Activated CD4-positive, alpha-beta T cell treated with anti-CD3 and anti-CD28 coated beads for 4 hours (primary cell): ENCODE data around the gene DST.

Experiments used
- DNase-seq, 2 donors: peaks; one replicate each; pipeline ENCODE4 v3.0.0-alpha.2; 2020

DST gene

DNA sequence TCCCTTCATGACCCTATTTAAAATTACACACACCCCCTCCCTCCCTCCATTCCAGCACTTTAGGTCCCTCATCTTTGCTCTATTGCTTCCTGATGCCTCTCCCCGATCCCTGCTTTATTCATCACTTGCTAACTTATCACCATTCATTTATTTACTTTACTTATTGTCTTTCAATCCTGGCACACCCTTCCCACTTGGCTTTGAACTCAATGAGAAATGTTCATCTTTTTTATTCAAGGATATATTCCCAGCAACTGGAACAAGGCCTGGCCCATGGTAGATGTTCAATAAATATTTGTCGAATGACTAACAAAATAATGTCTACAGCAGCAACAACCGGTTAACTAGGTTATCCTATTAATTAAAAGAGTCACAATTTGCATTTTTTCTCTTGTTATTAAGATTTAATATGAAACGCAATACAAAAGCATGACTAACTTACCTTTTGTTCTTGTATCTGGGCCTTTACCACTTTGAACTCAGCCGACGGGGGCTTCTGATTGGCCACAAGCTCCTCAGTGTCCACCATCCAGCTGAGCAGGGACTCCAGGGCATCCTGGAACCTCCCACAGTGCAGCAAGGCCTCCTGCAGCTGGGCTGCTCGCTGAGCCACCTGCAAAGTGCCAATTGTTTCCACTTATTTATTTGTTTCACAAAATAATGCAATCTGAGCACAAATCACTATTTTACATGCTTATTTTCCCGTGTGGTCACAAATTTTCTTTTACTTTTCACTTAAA, 107.8 kb downstream of the DST start:
- DNase-seq = no peak

DNA sequence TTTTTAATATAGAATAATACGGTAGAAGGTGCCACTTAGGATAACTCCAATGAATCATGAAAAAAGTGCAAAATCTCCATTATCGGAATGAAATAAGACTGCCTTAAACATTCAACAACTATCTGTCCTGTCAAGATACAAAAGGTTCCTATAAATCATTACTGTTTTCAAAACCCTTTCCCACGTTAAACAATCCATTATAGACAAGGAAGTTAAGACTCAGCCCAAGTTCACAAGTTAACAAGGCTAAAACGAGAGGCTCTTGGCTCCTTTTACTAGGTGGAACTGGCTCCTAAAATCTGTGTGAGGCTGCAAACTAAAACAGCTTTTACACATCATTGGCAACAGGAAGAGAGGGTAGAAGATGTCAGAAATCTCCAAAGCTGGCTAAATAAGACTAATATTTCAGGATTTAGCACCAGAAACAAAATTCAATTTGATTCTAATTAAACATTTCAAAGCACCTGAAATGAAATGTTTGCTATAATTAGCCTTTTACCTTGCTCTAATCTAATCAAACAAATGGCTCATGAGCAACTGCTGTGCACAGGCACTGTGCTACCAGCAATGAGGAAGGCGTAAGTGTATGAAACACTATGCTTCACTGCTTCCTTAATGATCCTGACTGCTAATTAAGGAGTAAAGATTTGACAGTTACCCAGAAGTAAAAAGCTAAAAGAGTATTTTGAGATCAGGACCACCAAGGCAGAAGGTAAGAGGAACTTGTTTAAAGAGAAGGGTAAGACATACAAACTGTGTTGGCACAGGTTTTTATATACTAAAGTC, 109.7 kb downstream of the DST start:
- DNase-seq = no peak

DNA sequence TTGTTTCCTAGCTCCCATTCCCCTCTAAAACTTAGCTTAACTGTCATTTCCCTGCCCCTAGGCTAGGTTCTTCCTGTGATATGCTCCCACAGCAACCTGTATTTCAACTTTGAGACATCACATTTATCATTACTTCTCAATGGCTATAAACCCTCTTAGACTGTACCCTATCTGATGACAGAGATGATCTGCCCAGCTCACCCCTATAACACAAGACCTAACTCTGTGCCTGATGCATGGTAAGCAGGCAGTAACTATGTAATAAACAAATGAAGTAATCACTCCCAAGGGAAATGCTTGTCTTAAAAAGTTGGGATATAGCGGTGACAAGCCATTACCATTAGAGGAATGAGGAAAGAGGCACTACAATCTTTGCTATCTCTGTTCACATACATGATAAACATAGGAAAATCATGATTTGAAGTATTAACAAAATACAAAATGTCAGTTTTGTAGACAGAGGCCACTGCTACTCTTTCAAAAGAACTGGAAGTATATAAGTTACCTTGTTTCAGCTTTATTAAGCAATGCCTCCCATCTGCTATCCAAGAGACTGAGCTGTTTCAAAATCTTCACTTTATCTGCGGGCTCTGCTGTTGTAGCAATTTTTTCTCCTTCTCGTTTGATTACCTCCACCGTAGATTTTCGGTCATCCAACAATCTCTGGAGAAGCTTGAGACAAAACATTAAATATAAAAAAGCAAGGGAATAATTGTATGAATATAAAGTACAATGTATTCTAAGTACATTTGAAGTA, 110.7 kb downstream of the DST start:
- no peak for DNase-seq

DNA sequence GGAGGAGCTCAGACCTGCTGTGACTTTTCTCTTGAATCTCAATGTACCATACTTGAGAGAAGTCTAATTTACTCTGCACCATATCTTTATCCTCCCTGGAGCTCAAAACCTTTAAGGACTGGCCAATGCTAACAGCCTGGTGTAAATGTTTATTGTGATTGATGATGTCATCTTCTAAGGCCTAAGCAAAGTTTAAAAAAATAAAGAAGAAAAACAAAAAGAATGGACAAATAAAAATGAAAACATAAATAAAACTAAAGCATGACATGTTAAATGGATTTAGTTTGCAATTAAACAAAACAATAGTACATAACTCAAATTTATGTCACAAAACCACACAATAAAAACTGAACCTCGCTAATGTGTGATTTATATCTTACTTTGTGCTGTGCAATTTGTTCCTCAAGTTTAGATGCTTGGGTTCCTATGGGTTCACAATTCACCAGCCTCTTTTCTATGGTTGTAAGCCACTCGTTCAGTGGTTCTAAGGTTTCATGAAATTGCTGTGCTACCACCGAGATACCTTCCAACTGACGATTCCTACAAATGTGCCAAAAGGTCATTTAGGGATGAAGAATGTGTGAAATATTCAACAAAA, 113.0 kb downstream of the DST start:
- DNase-seq = no peak

DNA sequence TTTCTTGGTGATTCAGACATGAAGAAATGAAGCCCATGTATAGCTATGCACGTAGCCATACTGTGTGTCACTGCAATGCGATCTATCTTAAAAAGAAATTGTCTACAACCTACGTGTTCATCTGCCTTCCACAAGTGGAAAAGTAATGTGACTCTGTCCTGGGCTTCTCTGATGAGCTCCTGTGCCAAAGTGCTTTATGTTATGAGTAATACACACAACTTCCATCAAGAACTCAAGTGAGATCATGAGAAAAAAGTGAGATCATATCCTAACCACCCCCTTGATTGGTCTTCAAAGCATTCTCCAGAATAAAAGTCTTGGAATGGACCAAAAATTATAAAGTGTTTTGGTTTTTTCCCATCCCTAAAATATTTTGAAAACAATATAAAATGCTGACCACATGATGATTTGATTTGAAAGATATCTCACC, 114.3 kb downstream of the DST start:
- DNase-seq = no peak

DNA sequence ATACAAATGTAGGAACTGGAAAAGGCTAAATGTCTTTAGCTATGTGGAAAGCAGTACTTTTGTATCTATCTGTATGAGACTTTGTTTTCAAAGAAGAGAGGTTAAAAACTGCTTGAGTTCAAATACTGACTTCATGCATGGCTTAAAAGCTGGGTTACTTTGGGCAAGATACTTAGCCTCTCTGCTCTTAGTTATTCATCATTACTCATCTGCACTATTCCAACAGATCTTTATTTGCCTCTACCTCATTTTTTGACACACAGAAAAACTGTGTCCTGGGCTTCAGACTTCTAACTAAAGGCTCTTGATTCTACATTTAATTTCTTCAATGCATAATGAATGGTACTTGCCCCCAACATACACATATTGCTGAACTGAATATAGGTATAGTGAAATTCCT, 114.8 kb downstream of the DST start:
- no peak for DNase-seq

DNA sequence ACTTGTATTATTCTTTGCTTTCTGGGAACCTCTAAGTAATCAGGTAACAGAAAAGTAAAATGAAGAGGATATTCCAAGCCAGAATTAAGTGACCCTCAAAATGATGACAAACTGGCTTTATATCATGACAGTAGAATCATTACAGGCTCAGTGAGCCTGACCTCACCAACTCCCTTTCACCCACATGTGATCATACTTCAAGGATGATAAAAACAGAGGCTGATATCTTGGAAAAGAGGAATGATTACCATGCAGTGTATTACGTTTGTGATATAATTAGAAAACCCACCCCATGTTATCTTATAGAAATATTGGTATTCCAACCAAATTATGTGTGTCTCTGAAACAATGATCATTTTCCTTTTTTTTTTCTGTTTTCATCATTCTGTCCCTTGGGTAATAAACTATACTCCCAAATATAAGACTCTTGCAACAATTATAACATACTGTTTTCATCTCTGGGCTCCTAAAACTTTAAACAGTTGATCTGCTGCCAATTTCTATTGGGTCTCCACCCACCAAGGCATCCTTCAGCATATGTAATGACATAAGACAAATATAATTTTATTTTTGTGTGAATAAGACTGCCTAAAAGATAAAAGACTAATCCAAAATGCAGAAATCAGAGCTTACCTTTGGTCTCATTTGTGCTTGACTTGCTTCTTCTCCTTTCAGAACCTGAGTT, 115.7 kb downstream of the DST start:
- DNase-seq = no peak

DNA sequence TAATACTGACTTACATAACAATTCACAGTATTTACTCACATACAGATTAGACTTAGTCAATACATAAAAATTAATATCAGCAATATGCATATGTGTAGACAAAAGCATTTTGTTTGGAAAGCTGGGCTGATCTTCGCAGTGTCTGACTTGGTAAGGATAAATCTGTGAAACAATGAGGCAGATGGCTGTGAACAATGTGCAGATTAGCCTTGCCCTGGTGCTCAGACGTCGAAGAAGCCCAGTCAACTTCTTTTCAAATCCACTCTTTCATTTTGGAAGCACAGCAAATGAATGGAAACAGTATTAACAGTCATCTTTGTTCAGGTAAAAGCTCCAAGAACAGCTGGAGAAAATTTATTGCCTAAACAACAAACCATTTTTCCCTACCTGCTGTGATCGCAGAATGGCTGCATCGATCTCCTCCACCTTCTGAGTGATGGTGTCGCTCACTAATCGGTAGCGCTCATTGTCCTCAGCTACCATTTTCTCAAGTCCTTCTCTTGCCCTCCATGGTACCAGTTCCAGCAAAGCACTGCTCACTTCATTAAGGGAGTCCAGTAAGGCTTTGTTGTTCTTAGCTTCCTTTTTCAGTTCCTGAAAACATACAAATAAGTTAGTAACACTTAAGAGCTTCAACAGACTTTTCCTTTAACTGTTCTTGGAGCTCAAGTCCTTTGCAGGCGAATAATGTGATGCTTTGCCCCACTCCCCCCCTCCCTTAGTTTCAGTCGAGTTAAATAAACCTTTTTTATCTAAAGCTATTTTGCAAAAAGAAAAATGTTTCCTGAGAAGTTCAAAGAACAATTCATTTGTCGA, 116.5 kb downstream of the DST start:
- no peak for DNase-seq

DNA sequence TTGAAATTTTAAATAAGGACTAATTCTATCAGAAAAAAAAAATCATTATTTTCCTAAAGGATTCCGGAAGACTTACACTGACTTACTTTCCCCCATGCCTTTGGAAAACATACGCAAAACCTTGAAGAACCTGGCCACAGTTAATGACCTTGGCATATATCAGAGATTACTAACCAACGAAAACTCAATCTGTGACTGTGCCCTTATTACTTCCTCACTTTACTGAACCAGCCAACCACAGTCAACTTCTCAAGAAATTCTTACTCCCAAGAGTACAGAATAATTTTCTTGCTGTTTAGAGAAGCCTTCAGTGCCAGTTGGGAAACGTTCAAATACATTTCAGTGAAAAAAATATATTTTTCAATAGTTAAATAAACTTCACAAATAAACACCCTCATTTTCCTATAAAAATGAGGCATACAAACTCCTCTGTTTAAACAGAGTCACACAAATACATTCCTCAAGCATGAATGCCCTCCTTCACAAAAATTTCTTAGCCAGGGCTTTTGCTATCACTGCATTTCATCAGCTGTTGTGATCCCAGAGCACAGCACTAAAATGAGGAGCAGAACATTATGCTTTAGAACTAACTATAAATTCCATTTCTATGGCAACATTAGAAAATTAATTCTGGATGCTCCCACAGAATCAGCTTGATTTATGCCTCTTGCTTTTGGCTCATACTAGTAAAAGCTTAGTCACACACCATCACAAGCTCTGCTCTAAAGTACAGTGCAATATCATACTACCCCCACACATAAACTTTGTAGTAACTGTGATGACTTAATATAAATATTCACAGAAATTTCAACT, 117.6 kb downstream of the DST start:
- no peak for DNase-seq

DNA sequence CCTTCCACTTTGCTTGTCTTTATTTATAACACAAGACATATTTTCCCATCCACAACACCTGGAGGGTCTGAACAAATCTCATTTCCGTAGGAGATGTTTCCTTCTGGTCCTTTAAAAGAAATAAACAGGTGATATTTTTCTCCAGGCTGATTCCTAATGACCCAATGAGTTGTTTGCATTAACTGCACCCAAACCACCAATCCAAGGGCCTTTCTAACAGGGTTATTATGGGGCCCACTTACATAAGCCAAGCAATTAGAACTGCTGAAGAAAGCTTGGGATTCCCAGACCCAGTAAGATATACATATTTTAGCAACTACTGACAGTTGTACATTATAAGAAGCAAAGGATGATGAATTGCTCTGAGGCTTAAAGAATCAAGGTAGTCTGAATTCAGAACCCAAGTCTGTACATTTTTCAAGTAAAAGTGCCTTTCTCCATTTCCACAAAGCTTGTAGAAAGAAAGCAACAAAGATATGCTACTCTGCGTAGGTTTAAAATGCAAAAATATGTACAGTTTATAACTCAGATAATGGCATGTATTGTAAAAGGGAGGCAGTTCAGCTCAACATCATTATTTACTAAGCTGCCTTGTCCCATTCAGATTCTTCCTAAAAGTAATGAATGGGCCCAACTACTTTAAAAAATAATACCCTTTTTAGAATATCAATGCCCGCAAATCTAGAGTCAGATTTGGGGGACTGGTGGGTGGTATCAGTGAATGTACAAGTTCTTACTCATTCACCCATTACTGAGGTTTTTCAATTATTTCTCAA, 120.0 kb downstream of the DST start:
- no peak for DNase-seq

DNA sequence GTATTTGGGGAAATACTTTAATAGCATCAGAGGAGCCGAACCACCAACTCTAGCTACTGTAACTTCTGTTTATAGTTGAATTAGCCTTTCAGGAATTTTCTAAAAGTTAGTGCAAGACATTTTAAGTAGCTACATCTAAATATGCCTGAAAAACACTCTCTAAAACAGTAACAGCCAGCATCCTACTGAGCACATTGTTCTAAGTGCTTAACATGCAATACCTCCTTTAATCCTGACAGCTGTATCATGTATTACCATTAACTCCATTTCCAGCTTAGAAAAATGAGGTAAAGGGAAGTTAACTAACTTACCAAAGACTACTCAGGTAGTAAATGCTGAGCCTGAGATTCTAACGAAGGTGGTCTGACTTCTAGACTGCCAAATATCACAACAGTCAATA, 120.7 kb downstream of the DST start:
- DNase-seq = no peak

DNA sequence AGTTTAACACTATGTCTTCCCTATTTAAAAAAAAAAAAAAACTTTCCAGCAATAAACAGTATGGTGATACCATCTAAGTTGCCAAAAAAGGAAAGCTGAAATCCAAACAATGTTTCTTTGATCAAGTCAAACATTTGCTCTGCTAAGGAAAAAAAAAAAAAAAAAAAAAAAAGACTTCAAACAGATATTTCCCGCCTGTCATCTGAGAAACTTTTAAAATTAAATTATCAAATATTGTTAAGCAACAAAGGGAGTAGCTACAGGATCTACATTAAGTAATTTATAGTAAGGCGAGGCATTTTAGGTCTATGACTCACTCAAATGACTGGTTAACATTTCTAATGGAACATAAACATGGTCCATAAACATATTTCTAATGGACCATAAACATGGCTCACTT, 121.2 kb downstream of the DST start:
- DNase-seq = no peak

DNA sequence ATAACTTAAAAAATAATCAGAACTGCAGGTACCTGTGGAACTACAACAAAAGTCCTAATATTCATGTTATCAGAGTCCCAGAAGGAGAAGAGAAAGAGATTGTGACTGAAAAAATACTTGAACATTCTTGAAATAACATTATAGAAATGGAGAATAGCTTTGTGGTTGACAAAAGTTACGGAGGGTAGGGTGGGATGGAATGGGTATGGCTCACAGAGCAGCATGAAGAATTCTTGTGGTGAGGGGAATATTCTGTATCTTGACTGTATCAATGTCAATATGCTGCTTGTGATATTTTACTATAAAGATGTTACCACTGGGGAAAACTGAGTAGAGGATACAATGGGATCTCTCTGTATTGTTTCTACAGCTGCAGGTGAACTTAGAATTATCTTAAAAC, 122.5 kb downstream of the DST start:
- DNase-seq = no peak

DNA sequence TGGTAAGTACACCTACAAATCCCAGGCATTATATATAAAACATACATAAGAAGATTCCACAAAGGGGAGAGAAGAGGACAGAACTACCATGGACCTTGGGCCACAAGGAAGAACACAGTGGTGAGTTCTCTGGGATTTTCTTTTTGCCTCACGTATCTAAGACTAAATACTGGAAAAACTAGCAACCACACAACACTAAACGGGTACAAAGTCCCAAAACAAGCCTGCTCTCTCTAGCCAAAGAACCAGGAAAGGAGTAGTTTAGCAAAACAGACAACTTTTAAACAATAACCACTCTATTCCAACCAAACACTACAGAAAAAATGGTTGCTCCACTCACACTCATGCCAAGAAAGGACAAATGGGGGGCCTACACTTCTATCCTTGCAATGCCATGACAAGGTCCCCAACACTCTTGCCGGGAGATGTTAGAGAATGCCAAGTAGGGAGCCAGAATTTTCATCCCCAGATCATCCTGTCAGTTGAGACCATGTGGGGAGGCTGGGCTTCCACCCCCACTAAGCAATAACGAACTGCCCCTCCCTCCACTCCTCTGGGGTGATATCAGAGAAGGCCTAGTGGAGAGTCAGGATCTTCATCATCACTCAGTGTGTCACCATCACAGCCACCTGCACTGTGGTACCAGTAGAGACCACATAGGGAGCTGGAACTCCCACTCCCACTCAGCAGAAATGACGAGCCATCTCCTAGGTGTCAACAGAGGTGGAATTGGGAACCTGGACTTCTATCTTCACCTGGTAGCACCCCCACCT, 123.5 kb downstream of the DST start:
- no peak for DNase-seq

DNA sequence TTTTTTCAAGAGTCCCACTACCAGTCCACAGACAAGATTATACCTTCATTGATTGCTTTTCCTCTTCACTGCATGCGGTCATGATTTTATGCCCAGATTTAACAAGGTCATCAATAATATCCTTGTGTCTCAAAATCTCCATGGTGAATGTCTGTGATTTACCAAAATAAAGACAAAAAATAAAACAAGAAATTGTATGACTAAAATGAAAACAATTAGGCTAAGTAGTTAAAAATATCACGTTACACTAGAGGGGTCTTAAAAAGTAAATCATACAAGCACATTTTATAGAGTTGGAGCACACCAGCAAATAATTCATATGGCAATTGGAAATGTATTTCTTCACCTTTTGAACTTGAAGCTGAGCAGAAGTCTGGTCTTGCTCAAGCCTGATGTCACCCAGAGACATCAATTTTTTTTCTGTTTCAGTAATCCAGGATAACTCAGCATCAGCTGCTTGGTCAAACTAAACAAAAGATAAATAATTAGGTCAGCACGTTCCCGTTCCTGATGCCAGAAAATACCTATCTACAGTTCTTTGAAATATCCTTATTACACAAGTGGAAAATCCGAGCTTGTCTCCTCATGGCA, 125.4 kb downstream of the DST start:
- no peak for DNase-seq

DNA sequence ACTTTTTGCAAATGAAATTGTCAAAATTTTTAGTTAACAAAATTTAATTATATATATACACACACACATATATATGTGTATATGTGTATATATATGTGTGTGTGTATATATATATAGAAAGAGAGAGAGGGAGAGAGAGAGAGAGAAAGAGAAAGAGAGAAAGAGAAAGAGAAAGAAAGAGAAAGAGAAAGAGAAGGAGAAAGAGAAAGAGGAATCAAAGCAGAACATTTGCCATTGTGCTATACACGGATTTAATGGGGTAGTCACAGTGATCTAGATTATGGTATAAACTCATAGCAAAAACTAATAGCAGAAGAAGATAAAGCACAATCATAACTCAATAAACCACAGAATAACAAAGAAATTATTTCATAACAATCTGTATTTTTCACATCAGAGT, 126.7 kb downstream of the DST start:
- DNase-seq = no peak

DNA sequence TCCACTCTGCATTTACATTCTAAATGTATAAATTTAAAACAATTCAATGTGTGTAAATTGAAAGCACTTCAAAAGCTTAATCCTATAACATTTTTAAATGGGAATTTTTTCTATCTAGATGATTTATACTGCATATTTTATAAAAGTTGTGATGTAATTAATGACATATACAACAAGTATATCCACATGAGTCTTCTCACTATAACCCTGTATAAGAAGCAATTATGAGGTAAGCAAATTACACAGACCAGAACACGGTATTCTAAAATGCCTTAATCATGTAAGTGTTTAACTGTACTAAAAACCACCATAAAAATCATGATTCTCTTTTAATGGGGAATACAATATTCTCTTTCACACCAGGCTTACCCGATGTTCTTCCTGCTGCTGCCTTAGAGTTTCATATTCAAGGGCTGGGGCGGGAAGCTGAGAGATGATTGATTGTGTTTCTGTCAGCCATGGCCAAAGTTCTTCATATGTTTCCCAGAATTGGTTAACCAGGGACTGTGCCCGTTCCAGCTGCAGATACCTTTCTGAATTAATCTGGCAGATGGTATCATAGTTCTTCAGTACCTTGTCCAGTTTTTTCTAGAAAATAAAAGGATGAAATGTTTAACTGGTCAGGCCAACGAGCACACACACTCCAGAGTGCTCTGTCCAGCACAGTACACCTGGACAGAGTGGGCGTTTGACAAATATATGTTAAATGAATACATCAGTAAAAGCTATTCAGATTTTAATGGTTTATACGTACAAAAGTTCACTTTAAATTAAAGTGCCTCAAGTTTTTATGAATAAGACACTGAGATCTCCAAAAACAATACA, 127.4 kb downstream of the DST start:
- no peak for DNase-seq

DNA sequence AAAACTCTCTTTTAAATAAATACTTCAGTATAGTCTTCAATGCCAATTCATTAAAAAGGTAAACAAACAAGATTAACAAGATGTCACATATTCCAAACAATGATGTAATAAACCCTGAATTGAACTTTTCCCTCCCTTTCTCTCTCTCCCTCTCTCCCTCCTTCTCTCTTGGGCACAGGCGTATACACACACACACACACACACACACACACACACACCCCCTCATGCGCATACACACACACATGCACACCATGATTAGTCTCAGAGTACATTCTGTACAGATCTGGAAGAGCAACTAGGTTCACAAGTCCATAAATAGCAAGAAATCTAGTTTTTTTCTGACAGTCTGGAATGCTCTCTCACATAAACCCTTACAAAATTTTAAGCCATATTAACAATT, 128.3 kb downstream of the DST start:
- DNase-seq = no peak
